GM19239 (cell line): ENCODE results near the gene OSBPL8.

Experiments used
- DNase-seq: peaks from one replicate; pipeline ENCODE4 v3.0.0; 2011; ENCODE audit warnings: low spot score; ENCODE audit not compliant: insufficient read length
- FAIRE-seq: peaks from 2 replicates; lab custom pipeline; 2011; peaks lifted over from hg19 to GRCh38; lab: Jason Lieb, UNC

The OSBPL8 gene

DNA sequence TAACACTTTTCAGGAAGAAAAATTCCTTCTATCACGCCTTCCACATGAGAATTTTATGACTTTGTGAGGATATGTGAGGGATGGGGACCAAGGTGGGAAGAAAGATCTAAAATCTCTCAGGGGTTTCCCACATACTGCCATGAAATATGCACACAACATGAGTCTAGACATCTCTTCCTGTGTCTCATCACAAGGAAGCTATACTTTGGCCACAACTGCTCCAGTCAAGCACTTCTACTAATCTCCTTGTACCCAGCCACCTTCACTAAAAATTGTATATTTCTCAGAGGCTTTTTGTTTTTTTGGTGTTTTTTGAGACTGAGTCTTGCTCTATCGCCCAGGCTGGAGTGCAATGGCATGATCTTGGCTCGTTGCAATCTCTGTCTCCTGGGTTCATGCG lies 3.2 kb downstream of the OSBPL8 start:
- no peak for FAIRE-seq
- DNase-seq = no peak

DNA sequence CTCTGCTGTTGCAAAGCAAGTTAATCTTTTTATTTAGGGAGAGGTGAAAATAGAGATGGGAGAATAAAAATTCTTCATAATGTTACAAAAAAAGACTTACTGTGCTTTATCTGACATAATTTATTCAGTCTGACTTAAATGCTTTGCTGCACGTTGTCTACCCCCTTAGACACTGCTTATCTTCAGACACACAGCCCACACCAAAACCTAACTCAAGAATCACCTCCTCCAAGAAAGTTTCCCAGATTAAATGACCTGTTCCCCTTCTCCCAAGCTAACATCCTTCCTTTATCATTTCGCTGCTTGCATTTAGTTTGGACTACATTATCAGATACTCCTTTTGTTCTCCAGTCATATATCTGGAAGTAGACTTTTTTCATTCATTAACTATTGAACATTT lies 3.8 kb downstream of the OSBPL8 start:
- FAIRE-seq (no peak), DNase-seq (no peak)

DNA sequence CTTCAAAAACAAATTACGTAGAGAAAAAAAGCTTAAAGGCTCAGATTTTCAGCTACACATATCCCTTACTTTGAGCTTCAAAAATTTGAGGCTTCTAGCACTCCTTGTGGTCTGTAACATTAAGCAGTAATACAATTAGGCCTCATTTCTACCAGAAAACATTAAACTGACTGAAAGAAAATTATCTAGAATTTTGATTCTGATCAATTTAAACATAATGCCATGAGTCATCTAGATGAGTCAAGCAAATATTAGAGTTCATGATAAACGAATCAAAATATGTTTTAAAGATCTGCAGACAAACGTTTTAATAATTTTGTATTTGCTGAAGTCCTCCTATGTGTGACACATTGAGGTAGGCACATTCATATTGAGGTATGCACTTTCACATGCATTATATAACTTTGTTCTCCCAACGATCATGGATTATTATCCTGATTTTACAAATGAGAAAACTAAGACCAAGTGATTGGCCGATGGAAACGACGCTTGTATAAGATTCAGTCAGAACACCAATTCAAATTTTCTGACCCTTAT lies 4.3 kb downstream of the OSBPL8 start:
- DNase-seq (no peak), FAIRE-seq (no peak)

DNA sequence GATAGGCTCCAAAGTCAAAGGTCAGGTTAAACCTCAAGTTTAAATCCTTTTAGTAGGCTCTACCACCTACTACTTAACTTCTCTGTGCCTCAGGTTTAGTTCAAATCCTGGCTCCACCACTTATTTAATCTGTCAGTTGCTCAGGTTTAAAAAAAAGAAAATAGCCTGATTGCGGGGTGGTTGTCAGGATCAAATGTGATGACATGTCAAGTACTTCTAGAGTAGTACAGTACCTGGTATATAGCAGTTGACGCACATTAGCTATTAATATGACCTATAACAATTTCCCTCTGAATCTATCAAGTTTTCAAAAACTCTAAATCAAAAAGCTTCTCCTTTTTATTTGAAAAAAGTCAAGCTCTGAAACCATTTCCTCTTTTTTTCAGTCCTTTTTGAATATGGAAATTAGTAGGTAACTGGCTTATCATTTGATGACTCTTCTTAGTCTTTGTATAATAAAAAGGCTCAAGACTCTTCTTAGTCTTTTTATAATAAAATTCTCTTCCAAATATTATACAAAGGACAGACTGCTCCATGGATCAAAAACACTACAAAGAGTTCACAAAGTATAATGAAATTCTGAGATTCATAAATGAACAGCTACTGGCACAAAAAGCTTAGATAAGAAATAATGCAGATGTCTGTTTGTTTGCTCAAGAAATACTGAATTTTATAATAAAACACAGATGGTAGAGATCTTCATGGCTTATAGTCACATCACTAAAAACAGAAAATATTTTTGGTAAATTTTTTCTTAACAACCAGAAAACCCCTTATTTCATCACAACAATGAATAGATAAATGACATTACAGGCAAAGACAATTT lies 5.0 kb downstream of the OSBPL8 start:
- FAIRE-seq = no peak

DNA sequence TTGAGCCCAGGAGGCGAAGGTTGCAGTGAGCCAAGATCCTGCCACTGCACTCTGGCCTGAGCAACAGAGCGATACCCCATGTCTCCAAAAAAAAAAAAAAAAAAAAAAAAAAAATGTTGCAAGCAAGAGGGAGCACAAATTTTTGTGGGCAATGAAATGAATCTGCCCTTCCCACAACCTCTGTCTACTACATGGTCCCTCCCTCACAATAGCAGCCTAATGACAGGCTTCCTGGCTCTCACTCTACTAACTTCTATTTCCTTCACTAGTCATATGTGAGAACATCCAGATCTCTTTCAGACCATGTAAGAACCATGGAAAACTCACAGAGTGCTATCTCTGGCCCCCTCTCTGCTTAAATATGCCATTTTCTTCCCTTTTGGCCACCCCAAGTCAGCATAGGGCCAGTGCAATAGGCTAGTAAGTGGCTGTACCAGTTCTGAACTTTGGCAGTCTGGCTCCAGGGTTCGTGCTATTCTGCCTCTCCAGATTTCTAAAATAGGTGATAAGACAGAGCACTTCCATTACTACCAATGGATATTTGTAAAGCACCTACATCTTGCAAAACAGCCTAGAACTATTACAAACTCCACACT lies 7.1 kb downstream of the OSBPL8 start:
- FAIRE-seq (no peak), DNase-seq (no peak)

More for the DNA sequence above, 5.0 kb downstream of the OSBPL8 start:
- DNase-seq = no peak

DNA sequence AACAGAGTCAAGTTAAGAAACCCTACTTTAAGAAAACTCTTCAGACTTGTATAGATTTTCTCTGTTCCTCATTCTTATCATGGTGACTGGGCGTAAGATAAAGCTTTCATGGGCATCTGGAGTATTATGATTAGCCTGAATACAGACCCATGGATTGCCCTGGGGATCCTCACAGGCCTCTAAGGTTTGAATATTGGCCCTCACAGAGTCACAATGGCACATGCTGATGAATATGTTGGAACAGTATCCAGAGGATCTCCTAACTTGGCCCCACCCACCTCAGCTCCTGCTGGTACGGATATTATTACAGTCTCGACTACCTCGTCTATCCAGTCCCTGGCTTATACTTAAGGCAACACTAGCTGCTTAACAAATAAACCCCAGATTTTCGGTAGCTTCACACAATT lies 8.1 kb downstream of the OSBPL8 start:
- no peak for FAIRE-seq
- DNase-seq = no peak

DNA sequence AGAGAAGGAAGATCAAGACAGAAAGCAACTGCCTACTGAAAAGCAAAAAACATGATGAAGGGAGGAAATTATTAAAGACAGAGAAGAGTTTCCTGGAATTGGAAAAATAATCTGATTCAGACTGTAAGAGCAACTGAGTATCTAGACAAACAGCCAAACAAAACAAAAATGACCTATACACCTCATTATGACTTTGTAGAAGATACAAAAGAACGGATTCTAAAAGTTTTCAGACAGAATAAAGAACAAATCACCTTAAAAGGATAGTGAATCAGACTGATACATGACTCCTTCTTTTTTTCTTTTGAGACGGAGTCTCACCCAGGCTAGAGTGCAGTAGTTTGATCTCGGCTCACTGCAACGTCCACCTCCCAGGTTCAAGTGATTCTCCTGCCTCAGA lies 10.4 kb downstream of the OSBPL8 start:
- no peak for DNase-seq
- no peak for FAIRE-seq

DNA sequence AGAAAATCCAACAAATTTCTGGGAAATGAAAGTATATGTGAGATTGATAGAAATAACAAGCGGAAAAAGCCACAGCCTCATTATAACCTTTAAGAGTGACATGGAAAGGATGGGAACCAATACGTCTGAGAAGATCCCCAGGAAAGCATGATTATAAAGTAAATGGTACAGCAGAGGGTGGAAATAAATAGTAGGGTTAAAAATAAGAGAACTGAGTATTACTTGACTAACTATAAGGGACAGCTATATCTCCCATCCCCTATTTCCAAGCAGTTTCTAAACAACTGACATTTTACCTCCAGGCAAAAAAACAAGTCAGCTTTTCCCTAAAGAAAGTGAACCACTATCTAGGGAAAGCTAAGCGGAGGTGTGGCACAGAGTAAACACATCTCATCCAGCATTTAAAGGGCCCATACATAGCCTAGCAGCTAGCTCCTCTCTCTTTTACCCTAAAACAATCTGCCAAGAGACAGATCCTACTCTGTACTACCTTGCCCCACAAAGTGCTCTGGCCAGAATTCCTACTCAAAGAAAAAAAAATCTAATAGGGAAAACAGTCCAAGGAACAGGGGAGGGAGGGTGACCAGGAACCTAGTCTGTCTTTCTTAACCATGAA lies 11.2 kb downstream of the OSBPL8 start:
- FAIRE-seq (no peak), DNase-seq (no peak)

DNA sequence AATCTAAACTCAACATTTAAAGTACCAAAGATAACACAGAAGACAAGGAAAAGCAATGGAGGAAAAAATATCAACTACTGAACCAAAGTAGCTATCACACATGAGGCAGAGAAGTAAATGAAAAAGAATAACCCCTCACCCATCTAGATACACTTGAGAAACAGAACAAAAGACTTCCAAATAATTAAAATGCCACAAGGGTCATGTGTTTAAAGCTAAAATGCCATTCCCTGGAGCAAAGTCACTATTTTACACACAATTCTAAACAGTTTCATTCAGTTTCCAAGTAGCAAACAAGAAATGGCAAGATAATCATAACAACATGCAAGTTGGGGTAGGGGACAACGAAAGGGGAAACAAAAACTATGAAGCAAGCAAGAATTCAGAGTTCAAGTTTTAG lies 12.0 kb downstream of the OSBPL8 start:
- peak; percentile 68 for FAIRE-seq
- DNase-seq = no peak

DNA sequence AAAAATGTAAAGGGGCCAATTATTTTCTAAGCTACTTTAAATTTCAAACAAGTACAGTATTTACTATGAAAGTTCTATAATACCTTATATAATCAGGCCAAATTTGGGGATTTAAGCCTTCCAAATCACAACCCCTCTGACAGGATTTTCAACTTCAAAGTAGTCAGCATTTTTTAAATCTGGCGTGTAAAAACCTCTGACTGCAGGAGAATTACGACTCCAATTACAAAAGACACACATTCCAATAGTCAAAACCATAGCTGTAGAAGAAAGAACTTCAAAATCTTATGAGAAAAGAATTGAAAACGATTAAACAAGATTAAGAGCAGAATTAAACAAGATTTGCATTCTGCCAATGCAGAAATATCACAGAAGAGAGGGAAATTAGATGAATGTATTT lies 12.7 kb downstream of the OSBPL8 start:
- no peak for FAIRE-seq
- no peak for DNase-seq

DNA sequence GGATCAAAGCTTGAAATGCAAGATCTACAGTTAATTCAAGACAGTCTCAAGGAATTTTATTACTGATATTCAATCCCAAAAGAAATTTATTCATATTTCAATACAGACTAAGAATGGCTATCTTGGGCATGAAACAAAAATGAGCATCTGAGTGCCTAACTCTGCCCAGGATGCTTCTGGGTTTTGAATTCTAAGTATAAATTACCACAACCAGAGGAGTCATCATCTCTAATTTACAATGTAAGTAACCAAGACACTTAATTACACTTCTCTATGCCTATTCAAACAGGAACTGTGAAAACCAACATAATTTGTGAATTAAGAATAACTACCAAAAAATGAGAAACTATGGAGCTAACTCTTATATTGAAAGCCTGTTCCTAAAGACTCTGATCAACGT lies 14.1 kb downstream of the OSBPL8 start:
- FAIRE-seq (no peak), DNase-seq (no peak)

DNA sequence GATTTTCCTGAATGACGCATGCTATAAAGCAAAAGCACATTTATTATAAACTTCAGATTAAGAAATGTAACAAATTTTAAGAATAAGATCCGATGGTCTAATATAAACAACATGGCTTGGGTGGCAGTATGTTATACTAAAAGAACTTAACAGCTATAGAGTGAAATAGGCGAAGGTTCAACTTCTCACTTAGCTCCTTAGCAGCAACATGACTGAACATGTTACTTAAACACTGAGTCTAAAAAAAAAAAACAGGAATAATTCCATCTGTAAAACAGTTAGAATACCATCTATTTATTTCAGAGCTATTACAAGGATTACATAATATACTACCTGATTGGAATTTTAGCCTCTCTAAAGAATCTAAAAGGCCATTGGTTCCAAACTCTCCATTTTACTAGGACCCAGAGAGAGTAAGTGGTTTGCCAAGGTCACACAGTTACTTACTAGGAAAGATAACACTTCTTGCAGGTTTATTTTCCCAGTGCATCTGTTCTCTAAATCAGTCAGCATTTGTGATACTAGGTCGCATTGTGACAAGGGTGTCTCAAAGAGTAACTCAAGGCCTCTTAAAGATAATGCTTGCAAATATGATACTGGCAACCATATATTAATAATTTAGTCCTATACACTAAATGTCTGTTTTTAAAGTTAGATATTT lies 14.8 kb downstream of the OSBPL8 start:
- DNase-seq (no peak), FAIRE-seq (no peak)

DNA sequence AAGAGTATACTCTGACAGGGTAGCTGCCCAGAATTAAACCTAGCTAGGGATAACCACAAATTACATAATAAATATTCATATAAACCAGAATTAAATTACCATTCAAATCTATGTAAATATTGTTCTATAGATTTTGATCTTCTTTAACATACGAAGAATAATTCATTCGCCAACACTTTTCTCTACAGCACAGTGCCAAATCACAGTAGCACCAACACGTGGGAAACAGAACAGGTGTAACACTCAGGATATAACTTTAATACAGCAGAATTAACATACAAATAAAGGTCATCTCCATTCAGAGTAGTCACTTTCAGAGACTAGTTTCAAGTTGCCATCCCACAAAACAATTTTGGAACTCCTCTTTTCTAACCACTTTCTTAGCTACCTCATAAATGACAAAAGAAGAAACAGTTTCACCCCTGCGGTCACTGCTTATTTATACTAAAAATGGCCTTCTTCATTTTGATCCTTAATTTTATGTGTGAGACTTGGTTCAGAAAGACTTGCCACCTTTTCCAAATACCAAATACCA lies 15.7 kb downstream of the OSBPL8 start:
- no peak for DNase-seq
- no peak for FAIRE-seq

DNA sequence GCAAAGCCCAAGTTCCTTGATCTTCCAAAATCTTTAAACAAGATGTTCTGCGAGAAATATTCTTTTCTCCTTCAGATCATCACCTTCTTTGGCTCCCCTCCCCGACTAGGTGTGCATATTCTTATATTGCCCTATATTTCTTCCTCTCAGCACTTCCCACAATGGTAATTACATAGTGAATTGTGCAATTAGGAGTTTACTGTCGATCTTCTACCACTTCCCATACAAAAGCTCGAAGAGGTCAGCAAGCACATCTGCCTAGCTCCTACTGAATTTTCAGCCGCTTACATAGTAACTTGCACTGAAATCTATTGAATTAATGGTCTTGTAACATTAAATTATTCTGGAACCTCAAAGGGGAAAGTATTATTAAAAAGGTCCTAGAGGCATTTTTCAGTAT lies 16.7 kb downstream of the OSBPL8 start:
- DNase-seq (no peak), FAIRE-seq (no peak)

DNA sequence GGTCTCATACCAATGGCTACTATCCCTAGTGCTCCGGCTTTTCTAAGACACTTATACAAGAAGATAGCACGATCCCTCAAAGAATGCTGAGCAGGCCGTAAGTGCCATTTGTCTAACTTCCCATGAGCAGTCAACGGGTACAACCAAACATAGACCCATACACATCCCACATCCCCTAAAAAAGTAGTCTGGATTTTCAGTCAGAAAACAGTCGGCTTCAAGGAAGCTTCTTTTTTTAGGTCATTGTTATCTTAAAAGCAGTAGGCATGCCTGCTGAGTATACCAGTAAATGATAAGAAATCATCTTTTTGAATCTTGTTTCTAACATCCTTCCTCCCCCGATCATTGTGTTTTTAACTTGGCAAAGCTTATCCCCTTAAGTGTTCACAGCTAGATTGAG lies 19.8 kb downstream of the OSBPL8 start:
- FAIRE-seq (no peak), DNase-seq (no peak)

DNA sequence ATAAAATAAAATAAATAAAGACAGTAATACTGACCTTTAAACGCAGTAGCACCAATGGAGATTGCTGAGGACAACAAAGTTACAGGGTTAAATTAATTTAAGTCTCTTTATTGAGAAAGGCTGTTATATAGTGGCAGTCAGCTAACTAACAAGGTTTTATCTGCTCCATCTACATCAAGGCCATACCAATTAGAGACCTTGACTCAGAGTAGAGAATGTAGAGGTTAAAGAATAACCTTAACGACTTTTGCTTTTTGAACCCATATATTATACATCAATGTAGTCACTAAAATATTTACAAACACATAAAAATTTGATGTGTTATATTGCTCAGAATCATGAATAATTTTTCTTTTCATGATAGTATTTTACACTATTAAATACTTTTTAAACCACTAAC lies 21.6 kb downstream of the OSBPL8 start:
- DNase-seq (no peak), FAIRE-seq (no peak)

DNA sequence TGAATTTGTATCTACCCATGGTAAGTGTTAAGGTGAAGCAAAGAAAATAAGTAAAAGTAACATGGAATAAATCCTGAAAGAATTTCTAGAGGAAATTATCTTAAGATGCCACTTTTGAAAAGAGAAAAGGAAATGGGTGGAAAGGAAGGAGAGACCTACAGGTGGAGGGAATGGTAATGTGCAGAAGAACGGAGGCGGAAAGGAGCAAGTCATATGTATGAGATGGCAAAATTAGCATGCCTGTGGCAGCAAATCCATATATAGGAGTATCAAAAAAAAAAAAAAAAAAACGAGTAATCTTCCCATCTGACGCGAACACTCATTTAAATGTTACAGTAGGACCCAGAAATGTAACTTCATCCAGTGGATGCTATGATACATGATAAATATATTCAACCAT lies 23.0 kb downstream of the OSBPL8 start:
- no peak for DNase-seq
- no peak for FAIRE-seq

DNA sequence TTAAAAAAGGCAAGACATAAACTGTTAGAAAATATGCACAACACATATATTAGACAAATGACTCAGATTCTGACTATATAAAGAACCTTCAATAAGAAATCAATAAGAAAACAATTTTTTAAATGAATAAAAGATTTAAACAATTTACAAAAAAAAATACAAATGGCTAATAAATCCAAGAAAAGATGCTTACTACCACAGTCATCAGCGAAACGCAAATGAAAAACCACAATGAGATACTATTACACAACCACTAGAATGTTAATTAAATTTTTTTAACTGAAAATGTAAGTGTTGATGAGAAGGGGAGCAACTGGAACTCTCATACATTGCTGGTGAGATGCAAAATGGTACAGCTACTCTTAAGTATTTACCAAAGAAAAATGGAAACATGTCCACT lies 24.4 kb downstream of the OSBPL8 start:
- FAIRE-seq = peak; percentile 35
- DNase-seq = no peak

DNA sequence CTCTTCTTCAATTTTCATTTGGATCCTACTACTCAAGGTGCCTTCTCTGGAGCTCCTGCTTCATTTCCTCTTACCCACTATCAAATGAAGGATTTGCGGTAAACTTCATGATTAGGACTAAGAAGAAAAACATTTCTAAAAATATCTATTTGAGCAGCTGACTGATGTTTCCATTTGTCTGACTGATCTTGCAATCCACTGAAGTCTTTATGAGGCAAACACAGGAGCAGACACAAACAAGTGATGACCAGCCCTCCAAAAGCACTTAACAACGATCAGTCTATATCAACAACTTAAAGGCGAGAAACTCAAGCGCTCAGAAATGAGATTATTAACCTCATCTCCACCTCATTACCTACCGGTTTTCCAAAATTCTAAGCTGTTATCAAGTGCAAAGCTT lies 26.2 kb downstream of the OSBPL8 start:
- FAIRE-seq (peak; percentile 47), DNase-seq (no peak)

DNA sequence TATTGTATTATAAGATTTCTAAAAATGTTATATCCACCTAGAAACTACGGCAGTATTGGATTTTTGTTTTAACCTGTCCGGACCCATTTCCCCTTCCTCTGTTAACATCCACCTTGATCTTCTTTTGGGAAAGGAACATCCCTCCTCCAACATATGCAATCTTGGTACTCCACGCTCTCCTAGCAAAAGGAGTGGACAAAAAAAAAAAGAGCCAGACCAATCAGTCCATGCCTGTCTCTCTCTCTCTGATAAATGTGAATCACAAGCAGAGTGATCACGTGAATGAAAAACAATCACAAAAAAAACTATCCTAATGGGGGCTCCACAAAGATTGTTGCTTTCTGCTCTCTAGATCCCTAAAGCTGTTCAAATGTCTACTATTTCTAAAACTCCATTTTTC lies 27.1 kb downstream of the OSBPL8 start:
- DNase-seq (no peak), FAIRE-seq (no peak)

DNA sequence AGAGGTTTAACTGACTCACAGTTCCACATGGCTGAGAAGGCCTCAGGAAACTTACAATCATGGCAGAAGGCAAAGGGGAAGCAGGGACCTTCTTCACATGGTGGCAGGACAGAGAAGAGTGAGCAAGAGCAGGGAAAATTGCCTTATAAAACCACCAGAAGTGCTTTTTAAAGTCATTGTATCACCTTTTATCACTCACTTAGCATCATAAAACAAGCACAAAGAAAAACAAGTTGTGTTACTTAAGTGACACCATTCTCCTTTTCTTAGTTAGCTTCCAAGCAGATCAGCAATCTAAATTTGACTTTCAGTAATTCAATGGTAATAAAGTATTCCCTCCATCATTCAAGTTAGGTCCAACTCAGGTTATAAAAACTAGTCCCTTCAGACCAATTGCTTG lies 28.5 kb downstream of the OSBPL8 start:
- FAIRE-seq (no peak), DNase-seq (no peak)
